GM12865 (cell line): Measurements from ENCODE around the gene PEX7.
"Not testable (repeated sequence)": the region's sequence is repeated elsewhere in the genome, so short reads cannot be mapped to it uniquely, and the experiment has no call there.

Source experiments
- DNase-seq: peaks from one replicate; pipeline ENCODE4 v3.0.0; 2010; ENCODE audit warnings: low read depth
- H3K4me3 ChIP-seq: 2 replicates; pipeline ENCODE4 v1.5.1; 2011; ENCODE audit warnings: mild to moderate bottlenecking, low read depth, low read length, control low read depth
- CTCF ChIP-seq: IDR thresholded peaks from 2 replicates; pipeline ENCODE4 v1.5.1; 2011; ENCODE audit warnings: low read length, control low read depth, low read depth, inconsistent platforms; ENCODE audit not compliant: insufficient read depth; ENCODE audit errors: missing control alignments

PEX7 gene

GRCh38 chr6:136863752-136864151, 41.4 kb downstream of the PEX7 start:
- no peak for DNase-seq
- H3K4me3 ChIP-seq: no peak overlapping the region
- TF ChIP-seq CTCF: no peak

- H3K4me3 ChIP-seq: no peak overlapping the region
- no peak for TF ChIP-seq CTCF
- DNase-seq: no peak
These were observed 42.3 kb downstream of the PEX7 start for GRCh38 chr6:136864676-136865075.

- no peak for TF ChIP-seq CTCF
- DNase-seq: no peak
- H3K4me3 ChIP-seq: no peak overlapping the region
These were observed 44.6 kb downstream of the PEX7 start for GRCh38 chr6:136866872-136867416.

- TF ChIP-seq CTCF: no peak
- no peak overlapping the region for H3K4me3 ChIP-seq
- no peak for DNase-seq
These were observed 47.1 kb downstream of the PEX7 start for GRCh38 chr6:136869451-136869850.

- no peak for TF ChIP-seq CTCF
- H3K4me3 ChIP-seq: no peak overlapping the region
- DNase-seq: peak; percentile 3
These were observed 51.4 kb downstream of the PEX7 start for GRCh38 chr6:136873748-136874147.

- DNase-seq: not testable (repeated sequence)
These were observed 54.1 kb downstream of the PEX7 start for GRCh38 chr6:136876469-136876868.

GRCh38 chr6:136880748-136881460, 58.5 kb downstream of the PEX7 start:
- no peak for TF ChIP-seq CTCF
- no peak overlapping the region for H3K4me3 ChIP-seq
- no peak for DNase-seq

More at GRCh38 chr6:136876469-136876868, 54.1 kb downstream of the PEX7 start:
- not testable (repeated sequence) for H3K4me3 ChIP-seq
